NCI-H1417 (cell line): ENCODE measurements around the gene FXYD6.
A peak's percentile ranks its signal among the peaks of the same experiment; 100 is the strongest.

ENCODE experiments used
- DNase-seq, 3 experiments: peaks; one replicate each; lab custom pipeline; 2025; lab: John Stamatoyannopoulos, UW

The FXYD6 gene

GRCh38 chr11:117843666-117844484, 32.6 kb downstream of the FXYD6 start:
- peak; percentile 63 to 86 (median 66) for DNase-seq

- no peak for DNase-seq
Observed at GRCh38 chr11:117842131-117842941, 34.1 kb downstream of the FXYD6 start.

DNA sequence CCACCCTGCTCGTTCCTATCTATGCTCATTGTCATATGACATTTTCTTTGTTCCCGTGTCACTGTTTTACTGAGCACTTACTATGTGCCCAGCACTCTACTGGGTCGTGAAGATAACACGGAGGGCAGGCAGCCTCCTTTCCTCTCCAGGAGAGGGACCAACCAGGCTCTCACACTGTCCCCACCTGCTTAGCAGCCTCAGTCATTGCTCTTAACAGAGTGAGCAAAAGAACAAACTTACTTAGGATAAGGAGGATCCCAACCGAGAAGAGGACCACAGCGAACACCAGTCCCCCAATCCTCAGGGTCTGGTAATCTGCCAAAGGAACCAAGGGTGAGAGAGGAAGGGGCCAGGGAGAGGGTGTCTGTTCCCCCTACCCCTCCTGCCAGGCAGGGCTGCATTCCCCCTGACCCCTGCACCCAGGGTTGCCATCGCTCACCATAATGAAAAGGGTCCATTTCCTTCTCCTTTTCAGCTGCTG, 34.9 kb downstream of the FXYD6 start:
- no peak for DNase-seq

DNA sequence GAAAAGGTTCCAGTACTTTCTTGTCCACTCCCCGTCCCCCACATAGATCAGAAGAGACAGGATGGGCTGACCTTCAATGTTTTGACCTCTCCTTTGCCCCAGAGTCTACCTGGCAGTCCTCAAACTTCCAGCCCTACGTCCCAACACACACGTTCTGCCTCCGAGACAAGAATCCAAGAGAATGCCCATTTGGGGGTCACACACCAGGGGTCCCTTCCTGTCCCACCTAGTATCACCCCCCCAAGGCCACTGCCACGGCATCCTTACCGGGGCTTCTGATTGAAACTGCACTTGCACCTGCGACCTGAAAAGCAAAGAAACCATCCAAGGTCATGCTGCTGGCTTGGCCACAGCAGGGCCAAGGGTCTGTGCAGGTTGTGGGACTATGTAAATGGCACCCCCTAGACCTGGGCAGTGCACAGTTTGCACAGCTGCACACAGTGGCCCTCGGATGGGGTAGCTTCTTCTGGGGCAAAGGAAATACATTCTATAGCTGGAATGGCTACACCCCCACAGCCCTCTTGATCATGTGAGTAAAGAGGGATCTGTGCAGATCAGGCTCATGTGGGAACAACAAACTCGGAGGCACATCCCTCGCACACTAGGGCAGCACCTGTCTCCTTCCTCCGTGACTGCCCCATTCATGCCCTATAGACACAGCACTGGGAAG, 35.4 kb downstream of the FXYD6 start:
- no peak for DNase-seq

GRCh38 chr11:117839936-117840813, 36.3 kb downstream of the FXYD6 start:
- no peak for DNase-seq

DNA sequence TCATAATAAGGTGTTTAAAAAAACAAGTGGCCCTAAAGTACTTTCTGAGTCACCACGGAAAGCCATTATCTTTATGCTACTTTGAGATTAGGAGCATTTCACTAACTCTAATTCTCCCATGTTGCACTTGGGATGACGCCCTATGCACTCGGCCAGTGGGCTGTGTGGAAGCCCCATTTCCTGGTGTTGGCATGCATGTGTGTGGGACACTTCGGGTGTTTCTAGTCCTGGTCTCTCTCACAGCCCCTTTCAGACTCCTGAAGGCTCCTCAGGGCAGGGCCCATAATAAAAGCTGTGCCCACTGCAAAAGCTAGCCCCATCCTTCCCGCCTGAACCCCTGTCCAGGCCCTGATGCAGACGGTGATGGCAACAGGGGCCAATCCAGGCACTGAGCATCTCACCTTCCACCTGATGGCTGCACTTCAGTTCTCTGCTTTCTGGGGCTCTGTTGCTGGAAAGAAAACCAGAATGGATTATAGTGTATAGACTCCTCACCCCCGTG, 37.0 kb downstream of the FXYD6 start:
- no peak for DNase-seq

DNA sequence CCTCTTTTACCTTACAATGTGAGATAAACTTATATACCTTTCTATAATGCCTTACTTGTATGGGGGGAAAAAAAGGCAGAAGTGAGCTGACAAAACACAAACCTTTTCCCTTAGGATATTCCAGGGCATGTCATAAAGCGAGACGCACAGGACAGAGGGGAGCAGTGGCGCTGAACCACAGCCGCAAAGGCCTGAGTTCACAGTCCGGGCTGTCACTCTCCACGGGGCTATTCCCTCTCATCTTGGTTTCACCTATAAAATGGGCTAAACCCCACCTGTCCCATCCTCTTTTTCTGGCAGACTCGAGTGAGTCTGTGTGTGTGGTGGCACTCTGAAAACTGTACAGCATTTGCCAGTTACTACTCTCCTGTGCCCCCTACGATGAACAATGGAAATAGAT, 37.6 kb downstream of the FXYD6 start:
- no peak for DNase-seq

DNA sequence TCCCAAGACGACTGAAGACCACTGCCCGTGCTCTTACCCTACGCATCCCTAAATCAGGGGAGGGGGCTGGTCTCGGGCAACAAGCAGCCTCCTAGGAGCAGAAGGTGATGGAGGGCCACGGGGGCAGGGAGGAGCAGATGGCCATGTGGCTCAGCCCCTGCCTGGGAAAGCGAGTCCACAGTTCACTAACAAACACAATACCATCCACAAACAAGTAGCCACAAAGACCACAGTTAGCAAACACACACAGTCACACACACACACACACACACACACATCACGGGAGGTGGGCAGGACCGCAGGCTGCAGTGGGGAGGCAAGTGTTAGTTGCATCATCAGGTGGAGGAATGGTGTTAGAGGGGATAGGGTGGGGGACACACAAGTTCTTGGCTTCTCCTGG, 38.7 kb downstream of the FXYD6 start:
- no peak for DNase-seq

GRCh38 chr11:117837070-117837776, 39.2 kb downstream of the FXYD6 start:
- DNase-seq: no peak

DNA sequence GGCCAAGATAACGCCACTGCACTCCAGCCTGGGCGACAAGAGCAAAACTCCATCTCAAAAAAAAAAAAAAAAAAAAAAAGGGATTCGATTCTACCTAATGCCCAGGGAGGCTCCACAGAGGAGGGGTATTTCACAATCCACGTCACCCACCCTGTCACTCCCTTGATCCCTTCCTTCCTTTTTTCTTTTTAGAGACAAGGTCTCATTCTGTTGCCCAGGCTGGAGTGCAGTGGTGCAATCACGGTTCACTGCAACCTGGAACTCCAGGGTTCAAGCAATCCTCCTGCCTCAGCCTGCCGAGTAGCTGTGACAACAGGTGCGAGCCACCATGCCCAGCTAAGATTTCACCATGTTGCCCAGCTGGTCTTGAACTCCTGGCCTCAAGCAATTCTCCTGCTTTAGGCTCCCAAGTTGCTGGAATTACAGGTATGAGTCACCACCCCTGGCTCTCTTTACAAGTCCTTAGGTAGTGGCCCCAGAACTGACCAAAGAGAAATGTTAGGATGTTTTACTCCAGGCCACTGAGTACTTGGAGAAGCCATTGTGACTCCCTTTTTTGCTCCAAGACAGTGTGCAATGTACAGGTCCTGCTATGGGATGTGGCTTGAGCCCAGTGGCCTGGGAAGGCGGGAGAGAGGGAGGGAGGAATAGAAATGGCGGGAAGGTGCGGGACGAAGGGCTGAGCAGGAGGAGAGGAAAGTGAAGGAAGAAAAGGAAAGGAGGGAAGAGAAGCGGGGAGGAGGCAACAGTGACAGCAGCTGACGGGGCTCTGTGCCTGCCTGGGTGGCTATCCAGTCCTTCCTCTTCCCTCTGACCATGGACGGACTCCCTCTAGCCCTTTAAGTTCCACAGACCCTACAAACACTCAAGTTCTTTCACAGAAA, 40.1 kb downstream of the FXYD6 start:
- DNase-seq: no peak

DNA sequence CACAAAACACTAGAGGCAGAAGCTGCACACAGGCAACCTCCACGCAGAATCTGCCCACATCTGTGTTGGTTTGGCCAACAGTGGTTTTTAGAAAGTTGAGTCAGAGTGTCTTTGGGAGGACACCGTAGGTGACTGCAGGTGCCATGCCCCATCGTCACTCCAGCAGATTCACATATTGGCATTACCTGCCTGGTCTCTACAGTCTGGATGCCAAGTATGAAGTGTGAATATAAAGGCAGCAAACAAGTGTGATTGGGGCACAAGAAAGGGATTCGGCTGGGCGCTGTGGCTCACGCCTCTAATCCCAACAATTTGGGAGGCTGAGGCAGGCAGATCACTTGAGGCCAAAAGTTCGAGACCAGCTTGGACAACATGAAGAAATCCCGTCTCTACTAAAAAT, 40.9 kb downstream of the FXYD6 start:
- no peak for DNase-seq

- DNase-seq: no peak
Observed at GRCh38 chr11:117834838-117835443, 41.5 kb downstream of the FXYD6 start.

- no peak for DNase-seq
Observed at GRCh38 chr11:117834068-117834810, 42.2 kb downstream of the FXYD6 start.

GRCh38 chr11:117833401-117833891, 43.0 kb downstream of the FXYD6 start:
- DNase-seq: peak; percentile 92 to 99 (median 98)

DNA sequence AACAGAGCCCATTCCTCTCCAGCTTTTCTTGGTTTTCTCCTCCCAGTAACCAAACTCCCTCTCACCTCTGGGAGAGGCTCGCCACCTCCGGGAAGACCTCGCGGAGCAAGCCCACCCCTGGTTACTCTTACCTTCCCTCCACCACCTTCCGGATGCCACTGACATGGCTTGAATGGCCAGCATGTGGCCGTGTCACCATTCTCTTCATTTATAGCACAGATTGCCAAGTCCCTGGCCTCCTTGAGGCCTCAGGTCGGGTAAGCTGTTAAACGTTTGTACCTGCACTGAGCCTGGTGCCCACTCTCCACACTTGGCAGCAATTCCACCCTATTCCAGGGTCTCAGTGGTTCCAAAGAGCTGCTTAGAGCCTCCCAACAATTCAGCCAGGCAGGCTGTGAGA, 43.9 kb downstream of the FXYD6 start:
- DNase-seq: no peak

DNA sequence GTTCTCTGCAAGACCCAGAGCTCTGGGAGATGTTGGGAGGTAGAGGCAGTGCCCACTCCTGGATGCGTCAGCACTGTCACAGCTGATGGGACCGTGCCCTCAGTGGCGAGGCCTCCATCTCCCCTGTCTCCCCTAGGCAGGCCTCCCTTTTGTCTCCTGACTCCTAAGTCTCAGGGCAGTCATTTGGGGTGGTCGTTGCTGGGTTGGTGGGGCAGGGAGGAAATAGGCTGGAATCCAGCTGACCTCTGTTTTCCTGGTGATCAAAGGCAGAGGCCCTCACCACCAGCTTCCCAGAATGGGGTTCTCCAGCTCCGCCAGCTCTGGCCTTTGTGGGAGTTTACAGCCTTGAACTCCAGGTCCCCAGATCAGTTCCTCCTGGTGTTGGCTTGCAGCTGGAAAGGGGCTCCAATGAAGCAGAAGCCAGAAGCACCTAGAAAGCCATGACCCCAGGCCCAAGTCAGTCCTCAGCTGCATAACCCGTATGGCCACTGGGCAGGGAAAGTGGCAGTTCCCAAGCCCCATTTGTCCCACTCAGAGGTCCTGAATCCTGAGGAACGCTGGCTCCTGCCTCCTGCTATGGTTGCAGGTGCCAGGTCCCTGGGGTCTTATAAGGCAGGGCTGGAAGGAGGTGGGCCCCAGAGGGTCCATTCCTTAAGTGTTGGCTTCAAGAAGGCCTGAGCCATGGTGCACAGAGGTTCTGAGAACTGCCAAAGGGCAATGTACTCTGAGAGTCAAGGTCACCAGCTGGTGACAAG, 44.6 kb downstream of the FXYD6 start:
- no peak for DNase-seq

GRCh38 chr11:117830674-117831351, 45.6 kb downstream of the FXYD6 start:
- DNase-seq: no peak
